Measurements from ENCODE around the gene STPG2.

STPG2 gene

DNA sequence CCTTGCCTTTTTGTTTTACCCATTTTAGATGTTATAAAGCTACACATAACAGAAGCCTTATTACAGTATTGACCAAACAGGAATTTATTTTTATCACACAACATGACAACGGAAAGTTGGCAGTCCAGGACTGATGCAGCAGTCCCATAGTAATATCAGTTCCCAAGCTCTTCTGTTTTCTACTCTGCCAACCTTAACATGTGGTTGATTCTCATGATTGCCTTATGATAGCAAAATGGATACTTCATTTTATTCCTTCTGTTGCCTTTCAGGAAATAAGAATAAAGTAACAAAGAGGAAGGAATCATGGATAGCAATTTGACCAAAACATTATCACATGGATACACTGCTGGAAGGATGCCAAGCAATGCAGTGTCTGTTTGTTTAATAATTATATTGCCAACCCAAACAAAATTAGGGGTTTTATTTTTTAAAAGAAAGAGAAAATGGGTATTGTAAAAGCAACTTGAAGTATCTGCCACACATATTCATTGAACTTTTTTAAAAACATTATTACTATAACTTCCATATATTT is 275.7 kb downstream of the STPG2 start:
- no peak for DNase-seq
- in situ Hi-C loops (cut with MboI; ENCODE audit: low pct_unique_long_range_greater_than_20kb, low sequenced_read_pairs): no loop called here

DNA sequence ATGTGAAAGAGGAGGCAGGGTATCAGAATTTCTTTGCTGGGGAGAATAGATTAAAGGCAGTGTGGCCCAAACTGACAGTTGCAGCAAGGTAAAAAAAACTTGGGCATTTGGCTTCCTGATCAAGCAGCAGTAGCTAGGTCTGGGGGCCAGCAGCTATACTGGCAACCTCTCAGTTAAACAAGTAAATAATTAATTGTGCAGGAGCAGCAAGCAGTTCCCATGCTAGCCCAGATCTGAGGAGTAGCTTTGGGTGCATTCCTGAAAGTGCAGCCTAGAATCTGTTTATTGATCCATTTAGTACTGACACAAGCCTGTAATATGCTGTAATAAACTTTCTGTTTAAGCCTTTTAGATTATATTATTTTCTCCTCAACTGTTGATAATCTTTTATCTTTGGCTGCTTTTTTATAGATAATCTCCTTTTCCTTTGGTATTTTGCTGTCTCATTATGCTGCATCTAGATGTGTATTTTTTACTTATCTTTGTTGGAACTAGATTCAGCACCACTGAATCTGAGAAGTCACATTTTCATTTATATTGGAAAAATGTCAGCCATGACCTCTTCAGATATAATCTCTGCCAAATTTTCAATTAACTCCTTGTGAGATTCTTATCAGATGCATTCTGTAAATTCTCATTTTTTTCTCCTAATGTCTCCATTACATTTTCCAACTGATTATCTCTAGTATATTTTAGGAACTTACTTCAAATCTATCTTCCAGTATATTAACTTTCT is 276.3 kb downstream of the STPG2 start:
- DNase-seq: no peak
- in situ Hi-C loops (cut with MboI; ENCODE audit: low pct_unique_long_range_greater_than_20kb, low sequenced_read_pairs): no loop called here

GRCh38 chr4:97851115-97851514 is 292.2 kb downstream of the STPG2 start:
- in situ Hi-C loops (cut with MboI; ENCODE audit: low pct_unique_long_range_greater_than_20kb, low sequenced_read_pairs): no loop called here
- no peak for DNase-seq

DNA sequence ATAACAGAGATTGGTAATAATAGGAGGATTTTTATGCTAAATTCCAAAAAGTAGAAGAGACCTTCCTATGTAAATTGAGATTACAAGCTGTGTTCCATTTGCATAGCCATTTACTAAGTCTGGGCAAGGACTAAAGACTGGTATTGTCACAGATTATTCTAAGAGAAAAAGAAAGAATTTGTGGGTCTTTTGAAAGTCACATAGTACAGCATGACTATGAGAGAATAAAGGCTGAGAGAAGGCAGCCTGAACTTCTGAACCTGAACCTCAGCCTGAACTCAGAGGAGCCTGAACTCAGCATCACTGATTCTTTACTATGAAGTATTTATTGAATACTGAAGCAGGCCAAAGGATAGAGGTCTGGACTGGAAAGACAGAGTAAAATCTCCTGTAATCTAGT is 297.5 kb downstream of the STPG2 start:
- in situ Hi-C loops (cut with MboI; ENCODE audit: low pct_unique_long_range_greater_than_20kb, low sequenced_read_pairs): no loop called here
- DNase-seq: no peak

DNA sequence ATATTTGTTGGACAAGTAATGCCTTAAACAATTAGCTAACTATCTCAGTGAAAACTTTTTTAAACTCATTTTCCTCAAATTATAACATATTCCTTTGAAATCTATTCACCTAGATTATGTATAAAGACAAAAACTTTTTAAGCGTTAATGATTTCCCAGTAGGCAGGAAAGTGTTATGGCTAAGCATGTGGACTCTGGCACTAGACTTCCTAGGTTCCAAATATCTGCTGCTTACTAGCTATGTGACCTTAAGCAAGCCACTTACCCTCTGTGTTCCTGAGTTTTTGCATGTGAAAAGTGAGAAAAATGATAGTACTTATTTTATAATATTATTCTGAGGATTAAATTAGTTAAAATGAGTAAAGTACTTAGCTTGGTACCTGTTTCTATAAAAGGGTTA is 301.8 kb downstream of the STPG2 start:
- DNase-seq: no peak
- in situ Hi-C loops (cut with MboI; ENCODE audit: low pct_unique_long_range_greater_than_20kb, low sequenced_read_pairs): no loop called here

DNA sequence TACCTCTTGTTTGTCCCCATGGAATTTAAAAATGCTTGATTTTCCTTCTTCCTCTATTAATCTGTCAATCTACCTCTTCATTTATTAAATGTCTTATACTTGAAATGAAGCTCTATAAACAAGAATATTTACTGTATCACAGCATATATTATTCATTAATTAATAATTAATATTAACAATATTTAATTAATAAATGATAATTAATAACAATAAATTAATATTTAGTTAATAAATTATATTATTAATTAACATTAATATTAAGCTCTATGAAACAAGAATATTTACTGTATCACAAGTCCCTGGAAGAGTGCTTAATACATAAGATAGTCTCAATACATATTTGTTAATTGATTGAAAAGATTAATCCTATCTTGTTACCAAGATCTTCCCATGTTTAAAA is 306.6 kb downstream of the STPG2 start:
- no peak for DNase-seq
- in situ Hi-C loops (cut with MboI; ENCODE audit: low pct_unique_long_range_greater_than_20kb, low sequenced_read_pairs): no loop called here

- in situ Hi-C loops (cut with MboI; ENCODE audit: low pct_unique_long_range_greater_than_20kb, low sequenced_read_pairs): no loop called here
- no peak for DNase-seq
Observed at GRCh38 chr4:97828646-97829045, 314.6 kb downstream of the STPG2 start.

DNA sequence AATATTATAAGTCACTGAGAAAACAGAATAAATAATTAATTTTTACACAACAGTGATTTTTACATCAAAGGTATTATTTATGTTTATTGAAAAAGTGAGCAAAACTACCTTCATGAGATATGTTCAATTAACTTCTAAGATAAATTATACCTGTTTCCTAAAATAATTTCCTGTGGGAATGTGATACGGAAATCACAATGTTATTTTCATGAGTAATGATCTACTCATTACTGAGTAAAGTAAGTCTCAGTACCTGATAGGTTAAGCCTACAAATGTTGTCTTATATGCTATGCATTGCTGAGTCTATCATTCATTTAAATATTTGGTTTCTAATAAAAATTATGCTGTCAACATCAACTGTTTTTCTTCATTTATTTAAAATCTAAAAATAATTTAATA is 324.0 kb downstream of the STPG2 start:
- DNase-seq: no peak
- in situ Hi-C loops (cut with MboI; ENCODE audit: low pct_unique_long_range_greater_than_20kb, low sequenced_read_pairs): no loop called here

GRCh38 chr4:97812768-97813167 is 330.5 kb downstream of the STPG2 start:
- in situ Hi-C loops (cut with MboI; ENCODE audit: low pct_unique_long_range_greater_than_20kb, low sequenced_read_pairs): no loop called here
- no peak for DNase-seq

DNA sequence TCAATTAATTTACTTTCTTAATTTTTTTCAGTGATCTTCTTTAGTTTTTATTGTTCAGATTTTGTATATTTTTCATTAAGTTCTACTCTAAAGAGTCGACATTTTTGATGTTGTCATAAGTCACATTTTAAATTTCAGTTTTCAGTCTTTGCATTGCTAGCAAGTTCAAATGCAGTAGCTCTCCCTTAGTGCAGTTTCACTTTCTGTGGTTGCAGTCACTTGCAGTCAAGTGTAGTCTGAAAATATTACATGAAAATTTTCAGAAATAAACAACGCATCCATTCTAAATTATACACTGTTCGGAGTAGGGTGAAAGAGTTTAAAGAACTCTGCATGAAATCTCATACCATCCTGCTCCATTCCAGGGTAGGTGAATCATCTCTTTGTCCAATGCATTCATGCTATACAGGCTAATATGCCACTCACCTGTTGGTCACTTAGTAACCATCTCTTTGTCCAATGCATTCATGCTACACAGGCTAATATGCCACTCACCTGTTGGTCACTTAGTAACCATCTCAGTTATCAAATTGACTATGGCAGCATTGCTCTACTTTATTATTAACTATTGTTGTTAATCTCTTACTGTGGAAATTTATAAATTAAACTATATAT is 356.9 kb downstream of the STPG2 start:
- DNase-seq: no peak
- in situ Hi-C loops (cut with MboI; ENCODE audit: low pct_unique_long_range_greater_than_20kb, low sequenced_read_pairs): no loop called here

- no peak for DNase-seq
- in situ Hi-C loops (cut with MboI; ENCODE audit: low pct_unique_long_range_greater_than_20kb, low sequenced_read_pairs): no loop called here
Observed at GRCh38 chr4:97778174-97778573, 365.1 kb downstream of the STPG2 start.

GRCh38 chr4:97774347-97774989 is 368.8 kb downstream of the STPG2 start:
- in situ Hi-C loops (cut with MboI; ENCODE audit: low pct_unique_long_range_greater_than_20kb, low sequenced_read_pairs): no loop called here
- no peak for DNase-seq

DNA sequence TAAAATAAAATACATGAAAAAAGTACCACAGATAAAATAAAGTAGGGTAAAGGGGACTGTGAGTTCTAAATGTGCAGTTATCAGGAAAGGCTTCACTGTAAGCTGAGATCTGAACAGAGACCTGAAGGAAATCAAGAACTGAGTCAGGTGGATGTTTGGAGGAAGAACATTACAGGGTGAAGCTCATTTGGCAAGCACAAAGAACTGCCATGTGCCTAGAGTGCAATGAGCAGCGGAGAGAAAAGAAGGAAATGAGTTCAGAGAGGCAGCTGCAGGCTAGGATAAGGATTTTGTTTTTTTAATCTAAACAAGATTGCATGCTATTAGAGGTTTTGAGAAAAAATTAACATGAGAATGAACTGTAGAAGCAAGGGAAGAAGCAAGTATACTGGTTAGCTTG is 373.1 kb downstream of the STPG2 start:
- in situ Hi-C loops (cut with MboI; ENCODE audit: low pct_unique_long_range_greater_than_20kb, low sequenced_read_pairs): no loop called here
- DNase-seq: no peak

GRCh38 chr4:97762115-97762512 is 381.2 kb downstream of the STPG2 start:
- in situ Hi-C loops (cut with MboI; ENCODE audit: low pct_unique_long_range_greater_than_20kb, low sequenced_read_pairs): no loop called here
- DNase-seq: no peak

DNA sequence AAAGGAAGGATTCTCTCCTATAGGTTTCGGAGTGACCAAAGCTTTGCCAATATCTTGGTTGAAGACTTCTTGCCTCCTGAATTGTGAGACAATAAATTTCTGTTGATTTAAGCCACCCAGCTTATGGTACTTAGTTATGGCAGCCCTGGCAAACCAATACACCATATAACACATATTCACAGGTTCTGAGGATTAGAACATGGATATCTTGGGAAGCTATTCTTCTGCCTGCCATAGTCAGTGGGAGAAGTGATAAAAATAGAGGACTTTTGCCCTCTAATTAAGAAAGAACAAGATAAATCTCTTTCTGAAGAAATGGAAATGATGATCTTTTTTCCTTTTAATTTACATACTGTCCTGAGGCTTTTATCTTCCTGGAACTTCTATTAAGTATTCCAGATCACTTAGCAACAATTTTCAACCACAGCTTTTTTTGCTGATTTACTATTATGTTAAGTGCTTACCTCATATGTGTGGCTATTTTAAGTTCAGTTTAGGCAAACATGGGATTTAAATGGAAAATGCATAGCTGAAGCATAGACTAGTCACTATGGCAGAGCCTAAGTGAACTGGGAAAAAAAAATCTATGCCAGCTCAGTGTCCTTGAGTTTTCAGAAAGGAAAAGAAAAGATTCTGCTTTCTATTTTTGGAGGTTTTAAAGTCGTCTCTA is 381.7 kb downstream of the STPG2 start:
- DNase-seq: no peak
- in situ Hi-C loops (cut with MboI; ENCODE audit: low pct_unique_long_range_greater_than_20kb, low sequenced_read_pairs): no loop called here

DNA sequence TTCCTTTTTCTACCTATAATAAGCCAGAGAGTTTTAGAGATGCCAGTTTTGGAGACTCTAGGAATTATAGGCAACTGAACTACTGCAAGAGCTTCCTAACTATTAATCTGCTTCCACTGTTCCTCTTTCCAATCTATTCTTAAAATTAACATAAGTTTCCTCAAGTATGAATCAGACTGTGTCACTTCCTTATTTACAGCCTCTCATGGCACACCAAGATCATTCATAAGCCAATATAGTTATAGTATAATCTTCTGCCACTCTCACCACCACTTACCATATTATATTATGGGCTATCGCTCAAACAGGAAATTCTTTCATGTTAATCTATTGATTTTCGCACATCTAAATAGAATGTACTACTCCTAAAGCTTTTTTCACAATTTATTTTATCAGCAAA is 383.5 kb downstream of the STPG2 start:
- DNase-seq: no peak
- in situ Hi-C loops (cut with MboI; ENCODE audit: low pct_unique_long_range_greater_than_20kb, low sequenced_read_pairs): no loop called here

DNA sequence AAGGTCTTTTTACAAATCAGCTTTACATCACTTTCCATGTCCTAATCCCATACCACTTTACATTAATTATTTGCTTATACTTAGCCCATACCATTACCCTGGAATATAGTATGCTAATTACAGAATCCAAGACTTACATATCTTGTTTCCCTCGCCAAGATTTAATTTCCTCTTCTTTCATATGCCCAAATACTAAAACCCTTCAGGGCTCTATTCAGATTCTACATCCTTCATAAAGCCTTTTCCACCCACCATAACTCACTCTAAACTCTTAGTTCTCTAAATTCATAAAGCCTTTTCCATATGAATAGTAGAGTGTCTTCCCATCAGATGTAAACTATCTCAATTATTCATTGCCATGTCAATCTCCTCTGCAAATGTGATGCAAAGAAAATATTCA is 390.7 kb downstream of the STPG2 start:
- in situ Hi-C loops (cut with MboI; ENCODE audit: low pct_unique_long_range_greater_than_20kb, low sequenced_read_pairs): no loop called here
- DNase-seq: no peak

- no peak for DNase-seq
- in situ Hi-C loops (cut with MboI; ENCODE audit: low pct_unique_long_range_greater_than_20kb, low sequenced_read_pairs): no loop called here
Observed at GRCh38 chr4:97747945-97748344, 395.3 kb downstream of the STPG2 start.

- in situ Hi-C loops (cut with MboI; ENCODE audit: low pct_unique_long_range_greater_than_20kb, low sequenced_read_pairs): no loop called here
- DNase-seq: peak; percentile 4
Observed at GRCh38 chr4:97720869-97721432, 422.3 kb downstream of the STPG2 start.

Data from KBM-7 (cell line).